ENCODE results near the gene SNAP25.

Gene SNAP25

GRCh38 chr20:10200330-10200729, 18.3 kb upstream of the SNAP25 start:
- Histone ChIP-seq H3K9ac (ENCODE audit: insufficient read length) (no peak overlapping the region), H3K9me3 (ENCODE audit: low read depth, low read length) (no peaks in the 10 kb centered on the region), H3K4me3 (no peak overlapping the region), H3K36me3 (ENCODE audit: insufficient read depth, low read length) (no peaks in the 10 kb centered on the region), H3K27ac (no peak overlapping the region)
- no peak for DNase-seq (ENCODE audit: low read depth, low spot score)
- TF ChIP-seq FOXP2 (optimal IDR thresholded peaks at IDR 0.05; ENCODE audit: control extremely low read depth, extremely low read length, insufficient read depth) (no peak), POLR2AphosphoS5 (IDR thresholded peaks at IDR 0.05; ENCODE audit: borderline replicate concordance, low read depth, low read length) (no peak), EZH2 (IDR thresholded peaks at IDR 0.05) (no peak)

GRCh38 chr20:10201321-10201870, 17.2 kb upstream of the SNAP25 start:
- no peak overlapping the region for H3K4me3 ChIP-seq
- no peaks in the 10 kb centered on the region for H3K36me3 ChIP-seq (ENCODE audit: insufficient read depth, low read length)
- H3K27ac ChIP-seq, result no peak overlapping the region
- H3K9ac ChIP-seq (ENCODE audit: insufficient read length), result no peak overlapping the region
- TF ChIP-seq POLR2AphosphoS5 (IDR thresholded peaks at IDR 0.05; ENCODE audit: borderline replicate concordance, low read depth, low read length), result no peak
- no peak for TF ChIP-seq FOXP2 (optimal IDR thresholded peaks at IDR 0.05; ENCODE audit: control extremely low read depth, extremely low read length, insufficient read depth)
- TF ChIP-seq EZH2 (IDR thresholded peaks at IDR 0.05), result no peak
- DNase-seq (ENCODE audit: low read depth, low spot score), result no peak
- H3K9me3 ChIP-seq (ENCODE audit: low read depth, low read length), result no peaks in the 10 kb centered on the region

DNA sequence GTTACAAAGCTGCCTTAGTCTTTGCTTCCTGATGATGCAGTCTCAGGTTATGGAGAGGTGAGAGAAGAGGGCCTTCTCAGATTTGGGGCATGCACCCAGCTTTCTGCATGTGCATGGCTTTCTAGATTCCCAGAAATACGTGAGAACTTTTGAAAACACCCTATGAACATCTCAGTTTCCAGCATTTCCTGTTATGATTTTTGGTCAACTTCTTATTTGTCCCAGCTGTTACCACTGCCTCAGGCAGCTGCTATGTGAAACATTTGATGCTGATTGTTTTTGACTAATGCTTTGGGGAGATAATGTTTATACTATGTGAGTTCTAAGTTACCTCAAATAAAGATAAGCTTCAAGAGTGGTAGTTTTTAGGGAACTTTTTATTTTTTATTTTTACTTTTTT, 9.5 kb upstream of the SNAP25 start:
- Histone ChIP-seq H3K27ac (no peak overlapping the region), H3K9ac (ENCODE audit: insufficient read length) (no peak overlapping the region), H3K36me3 (ENCODE audit: insufficient read depth, low read length) (no peaks in the 10 kb centered on the region), H3K4me3 (no peak overlapping the region), H3K9me3 (ENCODE audit: low read depth, low read length) (no peaks in the 10 kb centered on the region)
- DNase-seq (ENCODE audit: low read depth, low spot score), result no peak
- TF ChIP-seq FOXP2 (optimal IDR thresholded peaks at IDR 0.05; ENCODE audit: control extremely low read depth, extremely low read length, insufficient read depth) (no peak), POLR2AphosphoS5 (IDR thresholded peaks at IDR 0.05; ENCODE audit: borderline replicate concordance, low read depth, low read length) (no peak), EZH2 (IDR thresholded peaks at IDR 0.05) (no peak)

DNA sequence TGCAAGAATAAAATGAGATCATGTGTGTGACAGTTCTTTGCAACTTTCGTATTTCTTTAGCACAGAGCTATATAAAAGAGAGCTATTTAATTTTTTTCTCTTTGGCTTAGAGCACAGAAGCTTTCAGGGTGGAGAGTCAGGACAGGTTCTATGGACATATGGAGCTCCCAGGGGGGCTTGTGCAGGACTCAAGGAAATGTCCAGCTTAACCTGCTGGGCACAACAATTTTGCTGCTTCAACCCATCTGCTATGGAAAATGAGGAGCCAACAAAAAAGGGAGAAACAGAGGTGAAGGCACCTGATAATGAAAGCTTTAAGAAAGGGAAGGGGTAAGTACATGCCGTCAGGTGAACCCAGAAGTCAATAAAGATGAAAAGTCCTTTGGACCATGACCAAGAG, 5.1 kb upstream of the SNAP25 start:
- Histone ChIP-seq H3K4me3 (no peak overlapping the region), H3K9me3 (ENCODE audit: low read depth, low read length) (no peaks in the 10 kb centered on the region), H3K36me3 (ENCODE audit: insufficient read depth, low read length) (no peaks in the 10 kb centered on the region), H3K27ac (no peak overlapping the region), H3K9ac (ENCODE audit: insufficient read length) (no peak overlapping the region)
- DNase-seq (ENCODE audit: low read depth, low spot score), result no peak
- TF ChIP-seq EZH2 (IDR thresholded peaks at IDR 0.05), result no peak

DNA sequence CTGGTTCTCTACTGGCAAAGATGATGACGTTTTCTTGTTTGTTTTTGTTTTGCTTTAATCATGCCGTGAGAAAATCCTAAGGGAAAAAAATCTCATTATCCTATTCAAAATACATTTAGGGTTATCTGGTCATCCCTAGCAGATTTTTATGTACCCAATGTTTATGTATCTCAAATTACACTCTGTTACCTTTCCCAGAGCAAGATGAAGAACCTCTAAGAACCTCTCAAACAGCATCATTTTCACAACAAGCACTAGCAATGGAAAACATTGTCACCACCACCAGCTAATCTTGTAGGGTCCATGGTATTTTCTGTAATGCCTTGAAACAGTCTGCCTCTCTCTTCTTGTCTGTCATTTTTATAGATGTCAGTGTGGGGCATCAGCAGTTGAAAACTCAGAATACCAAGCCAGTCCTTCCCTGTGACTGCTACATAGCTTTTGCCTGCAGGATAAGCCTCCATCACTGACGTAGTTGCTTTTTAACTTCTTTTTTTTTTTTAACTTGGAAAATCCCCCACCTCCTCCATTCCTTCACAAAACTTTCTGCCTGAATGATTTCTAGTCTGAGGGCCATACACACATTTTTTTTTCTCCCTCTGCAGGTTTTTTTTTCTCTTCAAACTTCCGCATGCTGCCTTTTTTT, 2.4 kb upstream of the SNAP25 start:
- no peaks in the 10 kb centered on the region for H3K9me3 ChIP-seq (ENCODE audit: low read depth, low read length)
- H3K36me3 ChIP-seq (ENCODE audit: insufficient read depth, low read length), result no peaks in the 10 kb centered on the region
- no peak for TF ChIP-seq FOXP2 (optimal IDR thresholded peaks at IDR 0.05; ENCODE audit: control extremely low read depth, extremely low read length, insufficient read depth)
- no peak for DNase-seq (ENCODE audit: low read depth, low spot score)
- H3K27ac ChIP-seq, result no peak overlapping the region
- H3K4me3 ChIP-seq, result no peak overlapping the region
- H3K9ac ChIP-seq (ENCODE audit: insufficient read length), result no peak overlapping the region

- H3K9ac ChIP-seq (ENCODE audit: insufficient read length), result no peak overlapping the region
- H3K27ac ChIP-seq, result no peak overlapping the region
- TF ChIP-seq FOXP2 (optimal IDR thresholded peaks at IDR 0.05; ENCODE audit: control extremely low read depth, extremely low read length, insufficient read depth), result no peak
- no peak for TF ChIP-seq EZH2 (IDR thresholded peaks at IDR 0.05)
- no peak for TF ChIP-seq POLR2AphosphoS5 (IDR thresholded peaks at IDR 0.05; ENCODE audit: borderline replicate concordance, low read depth, low read length)
- no peak for DNase-seq (ENCODE audit: low read depth, low spot score)
- H3K36me3 ChIP-seq (ENCODE audit: insufficient read depth, low read length), result no peaks in the 10 kb centered on the region
- peak overlapping the region; percentile 98 for H3K4me3 ChIP-seq
- H3K9me3 ChIP-seq (ENCODE audit: low read depth, low read length), result no peaks in the 10 kb centered on the region
These were observed 764 bp upstream of the SNAP25 start for GRCh38 chr20:10217721-10218410.

GRCh38 chr20:10219452-10219791, 792 bp downstream of the SNAP25 start:
- Histone ChIP-seq H3K36me3 (ENCODE audit: insufficient read depth, low read length) (no peaks in the 10 kb centered on the region), H3K27ac (no peak overlapping the region), H3K9me3 (ENCODE audit: low read depth, low read length) (no peaks in the 10 kb centered on the region), H3K9ac (ENCODE audit: insufficient read length) (no peak overlapping the region), H3K4me3 (peak overlapping the region; percentile 98)
- TF ChIP-seq EZH2 (IDR thresholded peaks at IDR 0.05) (no peak), POLR2AphosphoS5 (IDR thresholded peaks at IDR 0.05; ENCODE audit: borderline replicate concordance, low read depth, low read length) (no peak; the same call in 1 of the 2 replicates), FOXP2 (optimal IDR thresholded peaks at IDR 0.05; ENCODE audit: control extremely low read depth, extremely low read length, insufficient read depth) (no peak)
- DNase-seq (ENCODE audit: low read depth, low spot score), result peak; percentile 16

DNA sequence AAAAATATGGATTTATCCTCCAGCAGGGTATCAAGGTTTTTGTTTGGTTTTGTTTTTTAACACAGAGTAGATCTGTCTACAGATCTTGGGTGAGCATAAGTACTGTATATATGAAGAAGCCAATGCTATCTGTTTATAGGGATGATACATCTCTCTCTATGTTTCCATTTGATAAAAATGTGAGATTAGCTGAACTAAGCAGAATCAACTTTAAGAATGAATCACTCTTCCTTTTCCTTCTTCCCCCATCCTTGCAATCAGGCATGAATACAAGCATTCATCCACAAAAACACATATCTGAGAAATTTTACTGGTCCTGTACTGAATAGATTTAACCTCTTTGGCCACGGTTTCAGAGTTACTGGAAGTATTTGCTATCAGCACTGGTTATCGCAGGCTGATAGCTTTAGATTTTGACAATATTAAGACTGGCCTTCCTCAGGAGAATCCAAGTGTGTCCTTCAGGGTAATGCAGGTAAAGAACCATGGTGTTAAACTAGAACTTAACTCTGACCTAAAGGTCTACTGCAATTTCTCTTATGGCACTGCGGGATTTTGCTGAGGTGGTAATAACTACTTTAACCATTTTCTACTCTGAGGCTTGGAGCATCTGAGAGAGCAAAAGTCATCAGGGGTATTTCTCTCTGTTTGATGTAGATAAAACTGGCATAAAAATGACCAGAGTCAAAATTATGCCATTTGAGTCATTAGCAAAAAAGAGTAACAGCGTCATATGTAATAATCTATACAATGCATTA, 1.5 kb downstream of the SNAP25 start:
- no peak for DNase-seq (ENCODE audit: low read depth, low spot score)

More for the DNA sequence above, 1.5 kb downstream of the SNAP25 start:
- TF ChIP-seq EZH2 (IDR thresholded peaks at IDR 0.05) (no peak), FOXP2 (optimal IDR thresholded peaks at IDR 0.05; ENCODE audit: control extremely low read depth, extremely low read length, insufficient read depth) (no peak), POLR2AphosphoS5 (IDR thresholded peaks at IDR 0.05; ENCODE audit: borderline replicate concordance, low read depth, low read length) (no peak)
- Histone ChIP-seq H3K27ac (no peak overlapping the region), H3K9me3 (ENCODE audit: low read depth, low read length) (no peaks in the 10 kb centered on the region), H3K9ac (ENCODE audit: insufficient read length) (no peak overlapping the region), H3K4me3 (peak overlapping the region; percentile 98), H3K36me3 (ENCODE audit: insufficient read depth, low read length) (no peaks in the 10 kb centered on the region)

Data from SK-N-MC (cell line).